GM19395 (cell line): ENCODE results near the gene AP3S2.

Experiments
- ATAC-seq: cut with Tn5 transposase; IDR thresholded peaks from one replicate; pipeline ENCODE4 v1.9.1; 2021; ENCODE audit warnings: mild to moderate bottlenecking, moderate library complexity; ENCODE audit not compliant: unreplicated experiment

The AP3S2 gene

DNA sequence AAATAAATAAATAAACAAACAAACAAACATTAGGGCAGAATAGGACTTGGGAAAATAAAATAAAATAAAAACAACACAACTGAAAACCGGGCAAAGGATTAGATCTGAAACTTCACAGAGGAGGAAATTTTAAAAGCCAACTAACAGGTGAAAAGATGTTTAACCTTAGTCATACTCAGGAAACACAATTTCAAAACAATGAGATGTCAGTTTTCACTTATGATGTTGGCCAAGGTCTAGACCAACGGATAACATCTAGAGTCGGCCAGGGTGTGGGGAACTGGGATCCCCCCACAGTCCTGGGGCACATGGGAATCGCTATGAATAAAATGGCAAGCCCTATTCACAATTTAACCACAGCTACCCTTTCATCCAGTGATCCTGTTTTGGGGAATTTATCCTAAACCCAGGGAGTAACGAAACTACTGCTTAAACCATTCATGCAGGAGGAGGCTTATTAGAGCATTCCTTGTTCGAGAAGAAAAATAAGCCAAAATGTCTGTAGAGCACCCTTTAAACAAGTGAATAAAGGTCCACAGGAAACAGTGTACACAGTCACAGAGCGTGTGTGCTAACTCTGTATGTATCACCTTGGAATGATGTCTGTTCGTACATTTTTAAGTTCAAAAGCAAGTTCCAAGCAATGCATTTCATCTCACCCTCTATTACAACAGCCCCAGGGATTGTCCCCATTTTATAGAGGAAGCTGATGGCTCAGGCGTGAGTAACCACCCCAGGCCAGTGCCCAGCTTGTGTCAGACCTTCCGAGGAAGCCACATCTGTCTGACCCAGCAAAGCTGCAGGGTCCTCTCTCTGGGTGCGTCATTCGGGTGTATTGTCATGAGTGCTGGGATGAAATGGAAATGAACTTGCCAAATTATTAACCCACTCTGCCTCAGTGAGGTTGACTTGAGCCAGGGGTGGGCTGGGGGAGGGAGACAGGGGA, 72.9 kb downstream of the AP3S2 start:
- no peak for ATAC-seq

DNA sequence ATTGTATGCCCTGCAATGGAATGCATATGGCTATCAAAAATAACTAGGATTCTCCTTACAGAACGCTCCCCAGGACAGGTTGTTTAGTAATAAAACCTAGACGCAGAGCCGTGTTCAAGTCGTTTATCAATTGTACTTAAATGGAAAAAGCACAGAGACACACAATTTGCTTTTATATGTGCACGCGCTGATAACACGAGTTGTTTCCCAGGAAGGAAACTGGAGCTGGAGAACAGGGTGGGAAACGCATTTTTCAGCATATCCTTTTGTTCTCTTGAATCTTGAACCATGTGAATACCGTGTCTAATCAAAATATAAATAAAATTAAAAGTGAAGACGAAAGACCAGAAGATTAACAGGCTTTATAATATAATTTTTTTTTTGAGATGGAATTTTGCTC, 75.5 kb downstream of the AP3S2 start:
- no peak for ATAC-seq

DNA sequence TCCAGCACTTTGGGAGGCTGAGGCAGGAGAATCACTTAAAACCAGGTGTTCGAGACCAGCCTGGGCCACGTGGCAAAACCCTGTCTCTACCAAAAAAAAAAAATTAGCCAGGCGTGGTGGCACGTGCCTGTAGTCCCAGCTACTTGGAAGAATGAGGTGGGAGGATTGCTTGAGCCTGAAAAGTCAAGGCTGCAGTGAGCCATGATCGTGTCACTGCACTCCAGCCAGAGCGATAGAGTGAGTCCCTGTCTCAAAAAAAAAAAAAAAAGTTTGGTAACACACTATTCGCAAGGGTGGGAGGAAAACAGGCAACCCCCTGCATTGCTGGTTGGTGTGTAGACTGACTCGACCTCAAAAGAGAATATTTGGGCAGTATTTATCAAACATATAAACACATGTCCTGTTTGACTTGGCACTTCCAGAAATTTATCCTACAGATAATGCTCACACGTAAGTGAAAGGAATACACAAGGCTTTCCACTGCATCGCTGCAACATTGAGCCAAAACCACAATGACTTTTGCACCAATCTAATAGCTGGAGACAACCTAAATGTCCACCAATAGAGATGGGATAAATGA, 76.0 kb downstream of the AP3S2 start:
- no peak for ATAC-seq

GRCh38 chr15:89815769-89816168, 78.0 kb downstream of the AP3S2 start:
- ATAC-seq = no peak

DNA sequence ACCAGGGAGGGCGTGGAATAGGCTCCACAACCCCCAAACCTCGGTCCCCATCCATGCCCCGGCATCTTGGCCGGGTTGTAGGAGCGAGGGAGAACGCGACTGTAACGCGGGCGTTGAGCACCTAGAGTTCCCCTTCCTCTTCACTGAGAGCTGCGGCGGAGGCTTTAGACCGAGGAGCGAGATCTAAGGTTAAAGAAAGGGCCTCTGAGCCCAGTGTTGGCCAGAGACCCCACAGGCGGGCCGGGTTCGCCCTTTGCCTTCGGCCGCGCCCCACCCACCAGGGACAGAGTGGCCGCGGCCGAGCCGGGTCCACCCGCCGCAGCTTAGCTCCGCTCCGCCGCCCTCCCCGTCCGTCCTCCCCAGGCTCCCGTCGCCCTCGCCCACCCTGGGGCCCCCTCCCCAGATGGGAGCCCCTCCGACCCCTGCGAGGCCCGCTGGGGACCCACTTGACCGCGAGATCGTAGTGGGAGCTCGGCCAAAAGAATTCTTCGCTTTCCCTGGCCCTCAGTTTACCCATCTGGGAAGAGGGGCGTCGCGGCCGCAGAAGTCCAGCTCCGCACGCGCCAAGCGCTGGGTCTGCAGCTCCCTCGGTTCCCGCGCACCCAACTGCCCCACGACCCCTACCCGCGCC, 79.6 kb downstream of the AP3S2 start:
- no peak for ATAC-seq

GRCh38 chr15:89813381-89814111, 80.2 kb downstream of the AP3S2 start:
- ATAC-seq = no peak

- ATAC-seq = no peak
Observed at GRCh38 chr15:89812847-89813320, 80.9 kb downstream of the AP3S2 start.

DNA sequence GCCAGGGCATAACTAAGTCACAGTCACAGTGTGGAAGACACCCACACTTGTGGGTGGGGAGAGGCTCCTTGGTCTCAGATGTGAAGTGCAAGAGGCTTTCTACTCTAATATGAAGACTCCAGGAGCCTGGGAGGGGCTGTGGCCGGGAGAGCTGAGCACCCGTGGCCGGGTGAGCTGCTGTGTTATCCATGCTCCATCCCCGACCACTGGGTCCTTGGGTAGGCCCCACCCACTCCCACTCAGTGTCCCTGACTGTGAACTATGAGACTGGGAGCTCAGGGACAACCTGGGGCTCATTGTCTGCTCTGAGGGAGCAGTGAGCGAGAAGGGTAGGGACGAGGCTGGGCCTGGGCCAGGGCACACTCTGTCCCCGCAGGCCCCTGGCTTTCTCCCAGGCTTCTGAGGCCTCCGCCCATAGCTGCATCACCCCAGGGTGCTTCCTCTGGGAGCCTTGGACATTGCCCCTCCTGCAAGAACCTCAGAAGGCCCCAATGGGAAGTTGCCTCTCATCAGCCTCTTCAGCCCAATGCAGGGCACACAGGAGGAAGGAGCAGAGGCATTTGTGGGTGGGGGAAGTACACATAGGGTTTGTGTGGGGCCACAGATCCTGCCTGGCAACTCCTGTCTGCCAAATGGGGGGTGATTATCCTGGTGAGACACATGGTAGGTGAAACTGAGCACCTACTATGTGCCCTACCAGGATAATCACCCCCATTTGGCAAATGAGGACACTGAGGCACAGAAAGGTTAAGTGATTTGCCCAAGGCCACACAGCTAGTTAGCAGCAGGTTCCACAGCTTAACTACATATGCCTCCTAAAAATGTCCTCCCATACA, 81.6 kb downstream of the AP3S2 start:
- ATAC-seq = no peak

GRCh38 chr15:89810837-89811236, 83.0 kb downstream of the AP3S2 start:
- ATAC-seq = no peak

DNA sequence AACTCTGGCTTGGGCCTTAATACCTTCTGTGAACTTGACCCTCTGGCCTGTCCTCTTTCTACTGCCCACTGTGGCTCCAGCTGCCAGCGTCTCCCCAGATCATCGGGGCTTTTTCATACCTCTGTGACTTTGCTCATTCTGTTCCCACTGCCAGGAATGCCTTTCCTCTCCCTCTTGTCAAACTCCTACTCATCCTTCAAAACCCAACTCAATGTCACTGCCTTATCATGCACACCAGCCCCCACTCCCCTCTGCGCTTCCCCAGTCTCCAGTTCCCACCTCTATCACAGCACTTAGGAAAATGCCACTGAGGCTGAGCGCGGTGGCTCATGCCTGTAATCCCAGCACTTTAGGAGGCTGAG, 84.0 kb downstream of the AP3S2 start:
- no peak for ATAC-seq

DNA sequence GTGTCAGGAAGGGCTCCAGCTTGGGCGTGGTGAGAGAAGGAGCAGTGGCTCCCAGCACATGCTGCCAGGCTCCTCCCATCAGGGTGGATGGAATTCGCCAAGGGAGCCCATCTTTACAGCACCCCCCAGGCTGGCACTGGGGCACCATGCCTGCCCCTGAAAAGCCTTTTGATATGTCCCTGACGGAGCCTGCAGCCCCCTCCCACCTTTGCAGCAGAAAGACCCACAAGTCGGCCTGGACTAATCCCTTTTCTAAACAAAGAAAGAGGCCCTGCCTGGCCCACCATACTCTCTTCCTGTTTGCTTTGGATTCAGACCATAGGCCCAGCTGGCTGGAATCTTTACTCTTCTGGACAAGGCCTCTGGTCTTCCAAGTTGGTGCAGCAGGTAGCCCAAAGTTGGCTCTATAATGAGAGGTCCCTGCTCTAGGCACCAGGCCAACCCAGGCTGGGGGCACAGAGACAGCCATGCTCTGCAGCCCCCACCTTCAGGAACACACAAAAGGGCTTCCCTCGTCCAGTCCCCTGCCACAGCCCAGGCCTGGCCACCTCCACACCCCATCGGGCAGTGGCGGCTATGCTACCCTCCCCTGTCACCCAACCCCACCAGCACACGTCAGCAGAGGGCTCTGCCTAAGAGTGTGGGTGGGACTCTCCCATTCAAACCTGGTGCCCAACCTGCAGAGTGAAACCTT, 84.6 kb downstream of the AP3S2 start:
- ATAC-seq = no peak

DNA sequence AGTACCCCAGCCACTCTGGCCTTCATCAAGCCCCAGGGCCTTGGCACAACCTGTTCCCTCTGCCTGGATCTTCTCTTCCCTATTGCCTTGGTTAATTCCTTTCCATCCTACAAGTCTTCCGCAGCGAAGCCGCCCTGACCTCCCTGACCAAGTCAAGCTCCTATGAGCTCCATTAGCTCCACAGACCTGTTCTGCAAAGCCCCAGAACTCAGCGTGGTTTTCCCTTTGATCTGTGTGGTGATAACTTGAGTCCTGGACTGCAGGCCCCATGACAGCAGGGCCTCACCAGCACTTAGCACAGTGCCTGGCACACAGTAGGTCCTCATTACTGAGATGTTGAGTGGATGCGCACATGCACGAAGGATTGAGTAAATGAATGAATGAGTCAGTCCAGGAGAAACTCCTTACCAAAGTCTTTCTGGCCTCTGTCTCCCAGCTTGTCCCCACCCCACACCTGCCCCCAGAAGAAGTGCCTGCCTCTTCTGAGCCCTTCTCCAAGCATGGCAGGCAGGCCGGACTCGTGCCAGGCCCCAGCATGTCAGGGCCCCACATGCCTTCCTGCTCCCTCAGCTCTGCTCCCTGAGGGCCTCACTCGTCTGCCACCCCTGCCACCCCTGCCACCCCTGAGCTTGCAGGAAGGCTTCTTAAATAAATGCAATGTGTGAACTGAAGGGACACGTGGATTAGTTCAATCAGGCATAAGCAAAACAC, 85.5 kb downstream of the AP3S2 start:
- ATAC-seq = no peak

DNA sequence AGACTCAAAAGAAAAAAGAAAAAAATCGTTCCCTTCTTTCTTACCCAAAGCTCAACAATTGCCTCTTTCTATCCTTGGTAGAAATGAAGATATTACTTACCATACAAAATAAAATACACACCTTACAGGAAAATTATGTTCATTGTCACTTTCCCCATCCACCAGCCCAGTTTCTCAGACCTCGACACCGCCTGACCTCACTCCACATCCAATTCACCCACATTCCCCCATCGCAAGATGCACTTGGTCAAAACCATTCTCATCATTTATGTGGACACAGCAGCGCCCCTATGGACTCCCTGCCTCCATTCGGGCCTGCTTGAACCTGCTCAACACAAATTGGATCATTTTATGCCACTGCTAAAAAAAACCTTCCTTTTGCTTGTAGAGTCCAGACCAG, 86.1 kb downstream of the AP3S2 start:
- no peak for ATAC-seq

- ATAC-seq = no peak
Observed at GRCh38 chr15:89806559-89807550, 86.9 kb downstream of the AP3S2 start.

DNA sequence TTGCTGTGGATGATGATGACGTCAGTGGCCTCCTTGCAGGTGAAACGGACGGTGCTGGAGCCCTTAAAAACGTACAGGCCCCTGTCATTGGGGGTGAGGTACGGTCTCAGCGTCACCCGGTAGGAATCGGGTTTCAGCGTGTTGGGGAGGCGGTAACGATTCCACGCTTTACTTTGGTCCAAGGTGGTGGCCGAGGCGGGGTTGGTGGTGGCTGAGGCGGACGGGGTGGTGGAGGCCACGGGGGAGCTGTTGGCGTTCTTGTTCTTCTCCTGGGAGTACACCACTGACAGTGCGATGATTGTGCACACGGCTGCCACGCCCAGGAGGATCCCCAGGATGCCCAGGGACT, 87.6 kb downstream of the AP3S2 start:
- ATAC-seq = no peak

GRCh38 chr15:89805241-89806209, 88.3 kb downstream of the AP3S2 start:
- no peak for ATAC-seq
